Measurements from ENCODE around the gene CYP26C1. TPM values are rescaled to one million over a fixed set of nuclear protein-coding genes. Genes with fewer than 3 reads are reported as not detected.

Gene CYP26C1
- total and polyA plus RNA-seq, 2 of the 13 experiments (the other 11 are each of a cell fraction or from before 2014, with no cell fraction given) = 0.02 TPM; not detected in 1

DNA sequence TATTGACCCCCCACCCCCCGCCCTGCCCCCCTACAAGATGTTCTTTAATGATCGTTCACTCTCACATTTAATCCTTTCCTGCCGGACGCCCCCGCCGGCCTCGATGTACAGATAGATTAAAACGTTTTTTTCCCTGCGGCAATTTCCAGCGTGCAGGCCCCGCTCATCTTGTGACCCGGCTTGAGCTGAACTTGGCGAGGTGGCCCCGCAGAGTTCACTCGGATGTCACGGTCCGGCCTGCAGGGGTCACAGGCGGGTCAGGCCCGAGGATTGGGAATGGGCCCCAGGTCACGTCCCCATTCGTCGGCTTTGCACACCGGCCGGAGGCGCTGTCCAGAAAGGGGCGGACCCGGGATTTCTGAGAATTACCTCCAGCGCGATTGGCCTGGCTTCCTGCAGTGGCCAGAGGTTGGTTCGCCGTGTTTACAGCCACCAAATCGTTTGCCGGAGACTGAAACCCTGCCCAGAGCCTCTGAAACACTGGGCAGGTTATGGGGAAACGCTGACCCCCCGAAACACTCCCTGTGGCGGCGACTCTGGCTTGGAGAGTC is 11.2 kb downstream of the CYP26C1 start (continued):
- TF ChIP-seq, protein P1, sequence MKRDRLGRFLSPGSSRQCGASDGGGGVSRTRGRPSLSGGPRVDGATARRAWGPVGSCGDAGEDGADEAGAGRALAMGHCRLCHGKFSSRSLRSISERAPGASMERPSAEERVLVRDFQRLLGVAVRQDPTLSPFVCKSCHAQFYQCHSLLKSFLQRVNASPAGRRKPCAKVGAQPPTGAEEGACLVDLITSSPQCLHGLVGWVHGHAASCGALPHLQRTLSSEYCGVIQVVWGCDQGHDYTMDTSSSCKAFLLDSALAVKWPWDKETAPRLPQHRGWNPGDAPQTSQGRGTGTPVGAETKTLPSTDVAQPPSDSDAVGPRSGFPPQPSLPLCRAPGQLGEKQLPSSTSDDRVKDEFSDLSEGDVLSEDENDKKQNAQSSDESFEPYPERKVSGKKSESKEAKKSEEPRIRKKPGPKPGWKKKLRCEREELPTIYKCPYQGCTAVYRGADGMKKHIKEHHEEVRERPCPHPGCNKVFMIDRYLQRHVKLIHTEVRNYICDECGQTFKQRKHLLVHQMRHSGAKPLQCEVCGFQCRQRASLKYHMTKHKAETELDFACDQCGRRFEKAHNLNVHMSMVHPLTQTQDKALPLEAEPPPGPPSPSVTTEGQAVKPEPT (CRISPR knock-in tag; IDR thresholded peaks at IDR 0.05; ENCODE audit: low read depth) = no peak
- TF ChIP-seq, protein P2, sequence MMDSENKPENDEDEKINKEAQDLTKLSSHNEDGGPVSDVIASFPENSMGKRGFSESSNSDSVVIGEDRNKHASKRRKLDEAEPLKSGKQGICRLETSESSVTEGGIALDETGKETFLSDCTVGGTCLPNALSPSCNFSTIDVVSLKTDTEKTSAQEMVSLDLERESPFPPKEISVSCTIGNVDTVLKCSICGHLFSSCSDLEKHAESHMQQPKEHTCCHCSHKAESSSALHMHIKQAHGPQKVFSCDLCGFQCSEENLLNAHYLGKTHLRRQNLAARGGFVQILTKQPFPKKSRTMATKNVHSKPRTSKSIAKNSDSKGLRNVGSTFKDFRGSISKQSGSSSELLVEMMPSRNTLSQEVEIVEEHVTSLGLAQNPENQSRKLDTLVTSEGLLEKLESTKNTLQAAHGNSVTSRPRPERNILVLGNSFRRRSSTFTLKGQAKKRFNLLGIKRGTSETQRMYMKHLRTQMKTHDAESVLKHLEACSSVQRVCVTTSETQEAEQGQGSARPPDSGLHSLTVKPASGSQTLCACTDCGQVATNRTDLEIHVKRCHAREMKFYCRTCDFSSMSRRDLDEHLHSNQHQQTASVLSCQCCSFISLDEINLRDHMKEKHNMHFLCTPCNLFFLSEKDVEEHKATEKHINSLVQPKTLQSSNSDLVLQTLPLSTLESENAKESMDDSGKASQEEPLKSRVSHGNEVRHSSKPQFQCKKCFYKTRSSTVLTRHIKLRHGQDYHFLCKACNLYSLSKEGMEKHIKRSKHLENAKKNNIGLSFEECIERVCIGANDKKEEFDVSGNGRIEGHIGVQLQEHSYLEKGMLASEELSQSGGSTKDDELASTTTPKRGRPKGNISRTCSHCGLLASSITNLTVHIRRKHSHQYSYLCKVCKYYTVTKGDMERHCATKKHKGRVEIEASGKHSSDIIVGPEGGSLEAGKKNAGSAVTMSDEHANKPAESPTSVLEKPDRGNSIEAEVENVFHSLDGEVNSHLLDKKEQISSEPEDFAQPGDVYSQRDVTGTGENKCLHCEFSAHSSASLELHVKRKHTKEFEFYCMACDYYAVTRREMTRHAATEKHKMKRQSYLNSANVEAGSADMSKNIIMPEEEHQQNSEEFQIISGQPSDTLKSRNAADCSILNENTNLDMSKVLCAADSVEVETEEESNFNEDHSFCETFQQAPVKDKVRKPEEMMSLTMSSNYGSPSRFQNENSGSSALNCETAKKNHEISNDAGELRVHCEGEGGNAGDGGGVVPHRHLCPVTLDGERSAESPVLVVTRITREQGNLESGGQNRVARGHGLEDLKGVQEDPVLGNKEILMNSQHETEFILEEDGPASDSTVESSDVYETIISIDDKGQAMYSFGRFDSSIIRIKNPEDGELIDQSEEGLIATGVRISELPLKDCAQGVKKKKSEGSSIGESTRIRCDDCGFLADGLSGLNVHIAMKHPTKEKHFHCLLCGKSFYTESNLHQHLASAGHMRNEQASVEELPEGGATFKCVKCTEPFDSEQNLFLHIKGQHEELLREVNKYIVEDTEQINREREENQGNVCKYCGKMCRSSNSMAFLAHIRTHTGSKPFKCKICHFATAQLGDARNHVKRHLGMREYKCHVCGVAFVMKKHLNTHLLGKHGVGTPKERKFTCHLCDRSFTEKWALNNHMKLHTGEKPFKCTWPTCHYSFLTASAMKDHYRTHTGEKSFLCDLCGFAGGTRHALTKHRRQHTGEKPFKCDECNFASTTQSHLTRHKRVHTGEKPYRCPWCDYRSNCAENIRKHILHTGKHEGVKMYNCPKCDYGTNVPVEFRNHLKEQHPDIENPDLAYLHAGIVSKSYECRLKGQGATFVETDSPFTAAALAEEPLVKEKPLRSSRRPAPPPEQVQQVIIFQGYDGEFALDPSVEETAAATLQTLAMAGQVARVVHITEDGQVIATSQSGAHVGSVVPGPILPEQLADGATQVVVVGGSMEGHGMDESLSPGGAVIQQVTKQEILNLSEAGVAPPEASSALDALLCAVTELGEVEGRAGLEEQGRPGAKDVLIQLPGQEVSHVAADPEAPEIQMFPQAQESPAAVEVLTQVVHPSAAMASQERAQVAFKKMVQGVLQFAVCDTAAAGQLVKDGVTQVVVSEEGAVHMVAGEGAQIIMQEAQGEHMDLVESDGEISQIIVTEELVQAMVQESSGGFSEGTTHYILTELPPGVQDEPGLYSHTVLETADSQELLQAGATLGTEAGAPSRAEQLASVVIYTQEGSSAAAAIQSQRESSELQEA (CRISPR knock-in tag; IDR thresholded peaks at IDR 0.05; ENCODE audit: not compliant biosample characterization) = peak; percentile 23
- peak; percentile 79 for TF ChIP-seq HDAC1 (CRISPR knock-in tag; IDR thresholded peaks at IDR 0.05)
- peak; percentile 83 for TF ChIP-seq SAP130 (CRISPR knock-in tag; IDR thresholded peaks at IDR 0.05; ENCODE audit: low read depth)
- no peak for TF ChIP-seq HNRNPL (IDR thresholded peaks at IDR 0.05; ENCODE audit: low read depth, low read length)
- 0 out of 2 replicates have a peak, but pooled peaks have one; percentile 30 for TF ChIP-seq PHF20 (CRISPR knock-in tag; IDR thresholded peaks at IDR 0.05)
- TF ChIP-seq ZNF30 (CRISPR knock-in tag; IDR thresholded peaks at IDR 0.05) = no peak
- TF ChIP-seq, protein P3, sequence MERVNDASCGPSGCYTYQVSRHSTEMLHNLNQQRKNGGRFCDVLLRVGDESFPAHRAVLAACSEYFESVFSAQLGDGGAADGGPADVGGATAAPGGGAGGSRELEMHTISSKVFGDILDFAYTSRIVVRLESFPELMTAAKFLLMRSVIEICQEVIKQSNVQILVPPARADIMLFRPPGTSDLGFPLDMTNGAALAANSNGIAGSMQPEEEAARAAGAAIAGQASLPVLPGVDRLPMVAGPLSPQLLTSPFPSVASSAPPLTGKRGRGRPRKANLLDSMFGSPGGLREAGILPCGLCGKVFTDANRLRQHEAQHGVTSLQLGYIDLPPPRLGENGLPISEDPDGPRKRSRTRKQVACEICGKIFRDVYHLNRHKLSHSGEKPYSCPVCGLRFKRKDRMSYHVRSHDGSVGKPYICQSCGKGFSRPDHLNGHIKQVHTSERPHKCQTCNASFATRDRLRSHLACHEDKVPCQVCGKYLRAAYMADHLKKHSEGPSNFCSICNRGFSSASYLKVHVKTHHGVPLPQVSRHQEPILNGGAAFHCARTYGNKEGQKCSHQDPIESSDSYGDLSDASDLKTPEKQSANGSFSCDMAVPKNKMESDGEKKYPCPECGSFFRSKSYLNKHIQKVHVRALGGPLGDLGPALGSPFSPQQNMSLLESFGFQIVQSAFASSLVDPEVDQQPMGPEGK (CRISPR knock-in tag; IDR thresholded peaks at IDR 0.05) = no peak
- no peak for TF ChIP-seq SALL2 (CRISPR knock-in tag; IDR thresholded peaks at IDR 0.05)
- peak; percentile 33; the same call in 1 of the 2 replicates for TF ChIP-seq HMG20A (CRISPR knock-in tag; IDR thresholded peaks at IDR 0.05; ENCODE audit: borderline replicate concordance)
- no peak for TF ChIP-seq SAFB2 (CRISPR knock-in tag; IDR thresholded peaks at IDR 0.05; ENCODE audit: borderline replicate concordance, low read depth)
- TF ChIP-seq, protein P4, sequence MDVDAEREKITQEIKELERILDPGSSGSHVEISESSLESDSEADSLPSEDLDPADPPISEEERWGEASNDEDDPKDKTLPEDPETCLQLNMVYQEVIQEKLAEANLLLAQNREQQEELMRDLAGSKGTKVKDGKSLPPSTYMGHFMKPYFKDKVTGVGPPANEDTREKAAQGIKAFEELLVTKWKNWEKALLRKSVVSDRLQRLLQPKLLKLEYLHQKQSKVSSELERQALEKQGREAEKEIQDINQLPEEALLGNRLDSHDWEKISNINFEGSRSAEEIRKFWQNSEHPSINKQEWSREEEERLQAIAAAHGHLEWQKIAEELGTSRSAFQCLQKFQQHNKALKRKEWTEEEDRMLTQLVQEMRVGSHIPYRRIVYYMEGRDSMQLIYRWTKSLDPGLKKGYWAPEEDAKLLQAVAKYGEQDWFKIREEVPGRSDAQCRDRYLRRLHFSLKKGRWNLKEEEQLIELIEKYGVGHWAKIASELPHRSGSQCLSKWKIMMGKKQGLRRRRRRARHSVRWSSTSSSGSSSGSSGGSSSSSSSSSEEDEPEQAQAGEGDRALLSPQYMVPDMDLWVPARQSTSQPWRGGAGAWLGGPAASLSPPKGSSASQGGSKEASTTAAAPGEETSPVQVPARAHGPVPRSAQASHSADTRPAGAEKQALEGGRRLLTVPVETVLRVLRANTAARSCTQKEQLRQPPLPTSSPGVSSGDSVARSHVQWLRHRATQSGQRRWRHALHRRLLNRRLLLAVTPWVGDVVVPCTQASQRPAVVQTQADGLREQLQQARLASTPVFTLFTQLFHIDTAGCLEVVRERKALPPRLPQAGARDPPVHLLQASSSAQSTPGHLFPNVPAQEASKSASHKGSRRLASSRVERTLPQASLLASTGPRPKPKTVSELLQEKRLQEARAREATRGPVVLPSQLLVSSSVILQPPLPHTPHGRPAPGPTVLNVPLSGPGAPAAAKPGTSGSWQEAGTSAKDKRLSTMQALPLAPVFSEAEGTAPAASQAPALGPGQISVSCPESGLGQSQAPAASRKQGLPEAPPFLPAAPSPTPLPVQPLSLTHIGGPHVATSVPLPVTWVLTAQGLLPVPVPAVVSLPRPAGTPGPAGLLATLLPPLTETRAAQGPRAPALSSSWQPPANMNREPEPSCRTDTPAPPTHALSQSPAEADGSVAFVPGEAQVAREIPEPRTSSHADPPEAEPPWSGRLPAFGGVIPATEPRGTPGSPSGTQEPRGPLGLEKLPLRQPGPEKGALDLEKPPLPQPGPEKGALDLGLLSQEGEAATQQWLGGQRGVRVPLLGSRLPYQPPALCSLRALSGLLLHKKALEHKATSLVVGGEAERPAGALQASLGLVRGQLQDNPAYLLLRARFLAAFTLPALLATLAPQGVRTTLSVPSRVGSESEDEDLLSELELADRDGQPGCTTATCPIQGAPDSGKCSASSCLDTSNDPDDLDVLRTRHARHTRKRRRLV (CRISPR knock-in tag; IDR thresholded peaks at IDR 0.05) = no peak
